IPS-15b (cell line): ENCODE data around the gene CXorf49B.
"Not testable (repeated sequence)": the region's sequence is repeated elsewhere in the genome, so short reads cannot be mapped to it uniquely, and the experiment has no call there.

Source experiments
- H3K27me3 ChIP-seq: one replicate; pipeline ENCODE4 v1.6.1; 2013; ENCODE audit warnings: low read length; ENCODE audit not compliant: control insufficient read depth, insufficient read depth
- H3K36me3 ChIP-seq: one replicate; pipeline ENCODE4 v1.6.1; 2013; ENCODE audit warnings: low read length; ENCODE audit not compliant: control insufficient read depth, insufficient read depth
- H3K4me1 ChIP-seq: one replicate; pipeline ENCODE4 v1.6.1; 2013; ENCODE audit warnings: mild to moderate bottlenecking, low read length; ENCODE audit not compliant: control insufficient read depth, insufficient read depth
- H3K4me3 ChIP-seq: one replicate; pipeline ENCODE4 v1.5.1; 2013; ENCODE audit warnings: low read depth, low read length
- H3K9ac ChIP-seq: one replicate; pipeline ENCODE4 v1.6.1; 2013; ENCODE audit warnings: low read depth, mild to moderate bottlenecking, low read length
- H3K9me3 ChIP-seq: one replicate; pipeline ENCODE4 v1.6.1; 2013; ENCODE audit warnings: mild to moderate bottlenecking, low read length; ENCODE audit not compliant: control insufficient read depth, insufficient read depth

CXorf49B gene

GRCh38 chrX:71763049-71763448 lies at the start of gene CXorf49B:
Gene CXorf49B, plus strand, starts transcription at chrX:71763349. Its CDS starts 75 bp downstream, at chrX:71763424.
- not testable (repeated sequence) for H3K36me3 ChIP-seq, H3K9me3 ChIP-seq, H3K27me3 ChIP-seq, H3K9ac ChIP-seq, H3K4me3 ChIP-seq, H3K4me1 ChIP-seq

GRCh38 chrX:71714064-71714463 lies 49.1 kb upstream of the CXorf49B start:
- not testable (repeated sequence) for H3K9ac ChIP-seq, H3K4me1 ChIP-seq, H3K27me3 ChIP-seq, H3K4me3 ChIP-seq, H3K9me3 ChIP-seq, H3K36me3 ChIP-seq

GRCh38 chrX:71715551-71715950 lies 47.6 kb upstream of the CXorf49B start:
- not testable (repeated sequence) for H3K36me3 ChIP-seq, H3K9me3 ChIP-seq, H3K4me3 ChIP-seq, H3K27me3 ChIP-seq, H3K9ac ChIP-seq, H3K4me1 ChIP-seq

GRCh38 chrX:71716323-71716722 lies 46.8 kb upstream of the CXorf49B start:
- not testable (repeated sequence) for H3K4me1 ChIP-seq, H3K36me3 ChIP-seq, H3K9ac ChIP-seq, H3K4me3 ChIP-seq, H3K9me3 ChIP-seq, H3K27me3 ChIP-seq

- H3K36me3 ChIP-seq, H3K27me3 ChIP-seq, H3K9ac ChIP-seq, H3K4me1 ChIP-seq, H3K4me3 ChIP-seq, H3K9me3 ChIP-seq: not testable (repeated sequence)
These were observed 45.0 kb upstream of the CXorf49B start, which contains the start of gene CXorf49 for GRCh38 chrX:71718185-71718584. Gene CXorf49, minus strand, starts transcription at chrX:71718285. Its CDS starts 134 bp downstream, at chrX:71718151.

GRCh38 chrX:71719195-71719594 lies 44.0 kb upstream of the CXorf49B start:
- not testable (repeated sequence) for H3K27me3 ChIP-seq, H3K9ac ChIP-seq, H3K36me3 ChIP-seq, H3K4me3 ChIP-seq, H3K9me3 ChIP-seq, H3K4me1 ChIP-seq

GRCh38 chrX:71720289-71720886 lies 42.8 kb upstream of the CXorf49B start:
- H3K4me1 ChIP-seq, H3K36me3 ChIP-seq, H3K27me3 ChIP-seq, H3K4me3 ChIP-seq, H3K9me3 ChIP-seq, H3K9ac ChIP-seq: not testable (repeated sequence)

GRCh38 chrX:71760688-71761281 lies 2.4 kb upstream of the CXorf49B start:
- H3K4me3 ChIP-seq, H3K9ac ChIP-seq, H3K4me1 ChIP-seq, H3K27me3 ChIP-seq, H3K9me3 ChIP-seq, H3K36me3 ChIP-seq: not testable (repeated sequence)

- not testable (repeated sequence) for H3K4me1 ChIP-seq, H3K27me3 ChIP-seq, H3K9ac ChIP-seq, H3K4me3 ChIP-seq, H3K36me3 ChIP-seq, H3K9me3 ChIP-seq
These were observed 1.7 kb downstream of the CXorf49B start for GRCh38 chrX:71764832-71765231.

- not testable (repeated sequence) for H3K27me3 ChIP-seq, H3K4me3 ChIP-seq, H3K36me3 ChIP-seq, H3K9me3 ChIP-seq, H3K4me1 ChIP-seq, H3K9ac ChIP-seq
These were observed 2.5 kb downstream of the CXorf49B start for GRCh38 chrX:71765613-71766012.

GRCh38 chrX:71767134-71767533 lies 4.0 kb downstream of the CXorf49B start:
- H3K9ac ChIP-seq, H3K4me1 ChIP-seq, H3K4me3 ChIP-seq, H3K9me3 ChIP-seq, H3K36me3 ChIP-seq, H3K27me3 ChIP-seq: not testable (repeated sequence)

- H3K9me3 ChIP-seq, H3K4me1 ChIP-seq, H3K4me3 ChIP-seq, H3K27me3 ChIP-seq, H3K36me3 ChIP-seq, H3K9ac ChIP-seq: not testable (repeated sequence)
These were observed 15.2 kb downstream of the CXorf49B start for GRCh38 chrX:71778322-71778721.
